Measurements from ENCODE around the gene DBNL.
A peak's percentile ranks its signal among the peaks of the same experiment; 100 is the strongest.

DNA sequence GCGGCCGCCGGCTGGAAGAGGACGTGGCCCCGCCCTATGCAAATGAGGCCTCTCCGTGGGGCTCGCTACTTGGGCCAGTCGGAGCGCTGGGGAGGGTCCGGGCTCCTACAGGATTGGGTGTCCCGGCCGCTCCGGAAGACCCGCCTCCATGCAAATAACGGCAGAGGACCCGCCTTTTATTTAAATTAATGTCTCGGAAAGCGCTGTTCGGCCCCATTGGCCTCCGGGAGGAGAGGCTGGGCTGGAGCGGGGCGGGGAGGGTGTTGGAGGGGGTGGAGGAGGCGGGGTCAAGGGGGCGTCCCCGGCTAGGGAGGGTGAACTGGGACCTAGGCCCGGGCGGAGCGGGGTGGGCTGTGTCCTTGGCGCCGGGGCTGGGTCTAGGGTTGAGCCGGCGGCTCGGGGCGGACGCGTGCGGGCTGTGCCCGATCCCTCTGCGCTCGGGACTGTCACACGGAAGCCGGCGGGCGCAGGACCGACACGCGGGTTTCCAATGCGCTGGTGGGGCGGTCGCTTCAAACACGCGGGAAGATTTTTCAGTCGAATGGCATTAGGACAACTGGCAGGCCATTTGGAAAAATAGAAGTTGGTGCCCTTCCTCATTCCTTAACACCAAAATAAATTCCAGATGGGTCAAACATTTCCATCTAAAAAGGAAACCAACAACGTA, 38.2 kb downstream of the DBNL start:
- TF ChIP-seq, protein P1, sequence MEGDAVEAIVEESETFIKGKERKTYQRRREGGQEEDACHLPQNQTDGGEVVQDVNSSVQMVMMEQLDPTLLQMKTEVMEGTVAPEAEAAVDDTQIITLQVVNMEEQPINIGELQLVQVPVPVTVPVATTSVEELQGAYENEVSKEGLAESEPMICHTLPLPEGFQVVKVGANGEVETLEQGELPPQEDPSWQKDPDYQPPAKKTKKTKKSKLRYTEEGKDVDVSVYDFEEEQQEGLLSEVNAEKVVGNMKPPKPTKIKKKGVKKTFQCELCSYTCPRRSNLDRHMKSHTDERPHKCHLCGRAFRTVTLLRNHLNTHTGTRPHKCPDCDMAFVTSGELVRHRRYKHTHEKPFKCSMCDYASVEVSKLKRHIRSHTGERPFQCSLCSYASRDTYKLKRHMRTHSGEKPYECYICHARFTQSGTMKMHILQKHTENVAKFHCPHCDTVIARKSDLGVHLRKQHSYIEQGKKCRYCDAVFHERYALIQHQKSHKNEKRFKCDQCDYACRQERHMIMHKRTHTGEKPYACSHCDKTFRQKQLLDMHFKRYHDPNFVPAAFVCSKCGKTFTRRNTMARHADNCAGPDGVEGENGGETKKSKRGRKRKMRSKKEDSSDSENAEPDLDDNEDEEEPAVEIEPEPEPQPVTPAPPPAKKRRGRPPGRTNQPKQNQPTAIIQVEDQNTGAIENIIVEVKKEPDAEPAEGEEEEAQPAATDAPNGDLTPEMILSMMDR (IDR thresholded peaks at IDR 0.05) = no peak
- TF ChIP-seq EP300 (IDR thresholded peaks at IDR 0.05) = no peak
- peak in 2 of 3 donors; percentile 57 to 76 for TF ChIP-seq POLR2AphosphoS5 (IDR thresholded peaks at IDR 0.05)
- peak in 1 of 2 donors; percentile 66 for TF ChIP-seq POLR2A (IDR thresholded peaks at IDR 0.05)
